HG02884 (cell line): ENCODE measurements around the gene TACC3.

Experiments used
- ATAC-seq: cut with Tn5 transposase; IDR thresholded peaks from one replicate; pipeline ENCODE4 v1.9.1; 2021; ENCODE audit warnings: mild to moderate bottlenecking, moderate library complexity; ENCODE audit not compliant: unreplicated experiment

Gene TACC3

GRCh38 chr4:1788254-1788973 lies 67.1 kb downstream of the TACC3 start:
- ATAC-seq: no peak

- no peak for ATAC-seq
Observed at GRCh38 chr4:1789552-1789951, 68.2 kb downstream of the TACC3 start.

- no peak for ATAC-seq
Observed at GRCh38 chr4:1790005-1790404, 68.7 kb downstream of the TACC3 start.

GRCh38 chr4:1792158-1792831 lies 71.0 kb downstream of the TACC3 start:
- no peak for ATAC-seq

- peak; percentile 58 for ATAC-seq
Observed at GRCh38 chr4:1792832-1793495, 71.6 kb downstream of the TACC3 start, which contains the start of gene FGFR3. Gene FGFR3, plus strand, starts transcription at chr4:1793293. Its CDS starts 642 bp downstream, at chr4:1793935.

- ATAC-seq: peak; percentile 31
Observed at GRCh38 chr4:1793496-1793840, 72.1 kb downstream of the TACC3 start.

- ATAC-seq: no peak
Observed at GRCh38 chr4:1793940-1794808, 72.9 kb downstream of the TACC3 start.
